HCT116 (cell line): Measurements from ENCODE around the gene SPAG8. TPM values are rescaled to one million over a fixed set of nuclear protein-coding genes. Genes with fewer than 3 reads are reported as not detected.

Experiments used
- ATAC-seq: fragments of 200-7000 bp; cut with Tn5 transposase; 2 replicates; pipeline ENCODE4 v1.9.1; 2020; ENCODE audit warnings: mild to moderate bottlenecking, moderate library complexity
- BruUV-seq: library from RNA; stranded (reverse); fragments of 400-500 nt; replicated peaks from 2 replicates; lab custom pipeline; 2021; lab: Mats Ljungman, UMichigan
- CTCF ChIA-PET: fragments of 300-600 bp; sonication (Branson Sonifier 250); formaldehyde crosslinking; loops from one replicate; lab custom pipeline; 2021; ENCODE audit warnings: antibody characterized with exemption; lab: Charles Lee
- POLR2A ChIA-PET: fragments of 300-600, 350-600 bp; sonication (Branson Sonifier 250); formaldehyde crosslinking; loops from one replicate; lab custom pipeline; 2021; ENCODE audit warnings: antibody characterized with exemption; lab: Charles Lee
- RAD21 ChIA-PET, 2 experiments: fragments of 300-600 bp; sonication (Branson Sonifier 250); formaldehyde crosslinking; loops; one replicate each; lab custom pipeline; 2023; ENCODE audit warnings: low total read pairs in 2 of 2; ENCODE audit not compliant: uncharacterized antibody in 2 of 2, unreplicated experiment in 2 of 2, low non-redundant PET in 1 of 2; lab: Charles Lee
- DNase-seq: peaks from one replicate; pipeline ENCODE4 v3.0.0-alpha.2; 2010; ENCODE audit warnings: low read depth, low spot score
- H2AFZ ChIP-seq: fragments of 200-600 bp; shearing (Covaris generic), sonication (generic); 2 replicates; pipeline ENCODE4 v1.6.1; 2017; ENCODE audit warnings: low read depth, mixed run types, mixed read lengths, antibody characterized with exemption, low read length; ENCODE audit not compliant: poor library complexity, severe bottlenecking
- H3K27ac ChIP-seq: 2 replicates; pipeline ENCODE4 v1.5.1; 2012; ENCODE audit warnings: low read depth, low read length
- H3K27me3 ChIP-seq: fragments of 200-600 bp; sonication (generic); 2 replicates; pipeline ENCODE4 v1.6.1; 2016; ENCODE audit warnings: mixed run types, low read length, mixed read lengths; ENCODE audit not compliant: insufficient read depth
- H3K36me3 ChIP-seq, 2 experiments: fragments of 200-500 bp in 1 of 2; fragments of 200-600 bp in 1 of 2; sonication (Bioruptor generic) in 1 of 2; sonication (generic) in 1 of 2; 2 replicates each; pipeline versions ENCODE4 v1.5.1 to v1.6.1; 2014 to 2016; ENCODE audit warnings: low read length in 2 of 2, inconsistent platforms in 1 of 2, mixed read lengths in 1 of 2, mixed run types in 1 of 2; ENCODE audit not compliant: insufficient read depth in 2 of 2, control insufficient read depth in 1 of 2
- H3K4me1 ChIP-seq, 2 experiments: fragments of 200-600 bp in 1 of 2; sonication (generic) in 1 of 2; 2 replicates each; pipeline versions ENCODE4 v1.5.1 to v1.6.1; 2012 to 2017; ENCODE audit warnings: low read length in 2 of 2, inconsistent platforms in 1 of 2, mild to moderate bottlenecking in 1 of 2, mixed read lengths in 1 of 2, mixed run types in 1 of 2, moderate library complexity in 1 of 2; ENCODE audit not compliant: insufficient read depth in 2 of 2, control insufficient read depth in 1 of 2
- H3K4me2 ChIP-seq: fragments of 200-600 bp; sonication (generic); 2 replicates; pipeline ENCODE4 v1.6.1; 2017; ENCODE audit warnings: mixed run types, low read length, mixed read lengths
- H3K4me3 ChIP-seq, 2 experiments: fragments of 200-600 bp in 1 of 2; sonication (generic) in 1 of 2; replicated peaks in 1 of 2; 2 replicates each; pipeline ENCODE4 v1.5.1; 2011 to 2016; ENCODE audit warnings: low read length in 2 of 2, control low read depth in 1 of 2, low read depth in 1 of 2, mild to moderate bottlenecking in 1 of 2, mixed read lengths in 1 of 2, mixed run types in 1 of 2
- H3K79me2 ChIP-seq: fragments of 200-600 bp; sonication (generic); 2 replicates; pipeline ENCODE4 v1.6.1; 2017; ENCODE audit warnings: mild to moderate bottlenecking, mixed run types, low read length, moderate library complexity, mixed read lengths; ENCODE audit not compliant: insufficient read depth
- H3K9ac ChIP-seq: fragments of 200-600 bp; sonication (generic); 2 replicates; pipeline ENCODE4 v1.6.1; 2016; ENCODE audit warnings: low read length, mixed read lengths
- H3K9me2 ChIP-seq: fragments of 200-600 bp; sonication (generic), shearing (Covaris generic); 2 replicates; pipeline ENCODE4 v1.6.1; 2017; ENCODE audit warnings: mixed run types, mild to moderate bottlenecking, moderate library complexity; ENCODE audit not compliant: insufficient read depth
- H3K9me3 ChIP-seq, 2 experiments: fragments of 200-500 bp in 1 of 2; fragments of 200-600 bp in 1 of 2; sonication (Bioruptor generic) in 1 of 2; sonication (generic) in 1 of 2; 2 replicates each; pipeline ENCODE4 v1.6.1; 2014 to 2017; ENCODE audit warnings: low read length in 2 of 2, mixed read lengths in 2 of 2, inconsistent platforms in 1 of 2, low read depth in 1 of 2, mild to moderate bottlenecking in 1 of 2, mixed run types in 1 of 2, moderate library complexity in 1 of 2; ENCODE audit not compliant: control insufficient read depth in 1 of 2, insufficient read depth in 1 of 2
- H4K20me1 ChIP-seq: fragments of 200-600 bp; sonication (generic), shearing (Covaris generic); 2 replicates; pipeline ENCODE4 v1.6.1; 2017; ENCODE audit warnings: mixed run types, mild to moderate bottlenecking, moderate library complexity; ENCODE audit not compliant: insufficient read depth
- CTCF ChIP-seq, 3 experiments: fragments of 200-600 bp in 1 of 3; sonication (generic) in 1 of 3; IDR thresholded peaks in 2 of 3; conservative IDR thresholded peaks in 1 of 3; 2 replicates each; pipeline ENCODE4 v1.5.1; 2012 to 2017; ENCODE audit warnings: low read depth in 2 of 3, low read length in 2 of 3, antibody characterized with exemption in 1 of 3, borderline replicate concordance in 1 of 3, control low read depth in 1 of 3, mild to moderate bottlenecking in 1 of 3, mixed read lengths in 1 of 3, mixed run types in 1 of 3, moderate library complexity in 1 of 3; ENCODE audit not compliant: insufficient read depth in 1 of 3
- EZH2phosphoT487 ChIP-seq: fragments of 200-600 bp; IDR thresholded peaks from 2 replicates; pipeline ENCODE4 v1.6.1; 2018; ENCODE audit warnings: antibody characterized with exemption, borderline replicate concordance
- FOSL1 ChIP-seq: IDR thresholded peaks from 2 replicates; pipeline ENCODE4 v1.6.1; 2012; ENCODE audit warnings: low read depth
- JUND ChIP-seq: IDR thresholded peaks from 2 replicates; pipeline ENCODE4 v1.6.1; 2012
- MAX ChIP-seq: IDR thresholded peaks from 2 replicates; pipeline ENCODE4 v1.6.1; 2012
- POLR2A ChIP-seq: IDR thresholded peaks from 2 replicates; pipeline ENCODE4 v1.7.0; 2011; ENCODE audit warnings: borderline replicate concordance; ENCODE audit not compliant: insufficient read depth, insufficient read length; ENCODE audit errors: extremely low read depth
- RAD21 ChIP-seq: IDR thresholded peaks from 2 replicates; pipeline ENCODE4 v1.6.1; 2012; ENCODE audit warnings: low read depth, mild to moderate bottlenecking
- SIN3A ChIP-seq: IDR thresholded peaks from 2 replicates; pipeline ENCODE4 v1.6.1; 2012; ENCODE audit warnings: low read depth
- SP1 ChIP-seq: IDR thresholded peaks from 2 replicates; pipeline ENCODE4 v1.6.1; 2012; ENCODE audit warnings: low read depth
- ZBTB33 ChIP-seq: IDR thresholded peaks from 2 replicates; pipeline ENCODE4 v1.6.1; 2011; ENCODE audit warnings: mild to moderate bottlenecking, low read length, moderate library complexity; ENCODE audit not compliant: insufficient replicate concordance; ENCODE audit errors: extremely low read depth
- ZNF274 ChIP-seq: fragments of 200-500 bp; sonication (Bioruptor generic); IDR thresholded peaks from 2 replicates; pipeline ENCODE4 v1.6.1; 2014; ENCODE audit warnings: mild to moderate bottlenecking, low read depth, low read length, inconsistent platforms
- intact Hi-C: fragments of 100-400 bp; cut with micrococcal nuclease; formaldehyde crosslinking; loops from 2 replicates; pipeline ENCODE4 v1.10.0; 2022
- total RNA-seq: library from RNA; stranded (reverse); gene quantifications from one replicate; pipeline ENCODE4 v1.2.1, GENCODE V29; 2021; ENCODE audit not compliant: unreplicated experiment

SPAG8 gene
- total RNA-seq, 1 experiment from 2014 or later, result 0.39 TPM

- ChIA-PET CTCF (interaction anchor here (1.9 kb wide), 1 partner anchor 10 kb away, joined by 8 read pairs; no protein-coding TSS in a partner anchor), RAD21 (no interaction called here), POLR2A (no interaction called here)
- H3K4me3 ChIP-seq, result no peak overlapping the region
- intact Hi-C loops, result no loop called here
- no TSS peak for BruUV-seq
- no peak overlapping the region for H3K27ac ChIP-seq
- no peaks in the 10 kb centered on the region for H3K36me3 ChIP-seq
- H3K4me2 ChIP-seq, result peak overlapping the region; percentile 21; the same call in 1 of the 2 replicates
- DNase-seq (peak; percentile 26), ATAC-seq (no peak)
- H3K79me2 ChIP-seq, result no peaks in the 10 kb centered on the region
- no peaks in the 10 kb centered on the region for H3K9me2 ChIP-seq
- no peak for TF ChIP-seq CTCF (IDR thresholded peaks at IDR 0.05 in 2 of 3, conservative IDR thresholded peaks at IDR 0.05 in 1 of 3; ENCODE audit: borderline replicate concordance in 1 of 3, insufficient read depth in 1 of 3, low read depth in 2 of 3, low read length in 2 of 3)
- TF ChIP-seq SP1, result no peak; the same call in 1 of the 2 replicates
- TF ChIP-seq FOSL1, result peak; percentile 29; the same call in 1 of the 2 replicates
- no peak for TF ChIP-seq SIN3A
- no peak for TF ChIP-seq ZNF274
- TF ChIP-seq MAX, result no peak
- no peak for TF ChIP-seq EZH2phosphoT487
- no peak for TF ChIP-seq ZBTB33
- TF ChIP-seq RAD21, result no peak
- TF ChIP-seq JUND, result peak; percentile 36; the same call in 1 of the 2 replicates
- TF ChIP-seq POLR2A, result no peak
- no peaks in the 10 kb centered on the region for H3K27me3 ChIP-seq
- H4K20me1 ChIP-seq, result no peaks in the 10 kb centered on the region
- H2AFZ ChIP-seq, result no peak overlapping the region
- no peaks in the 10 kb centered on the region for H3K9me3 ChIP-seq
- H3K4me1 ChIP-seq, result peaks cover 0 to 13% of the 10 kb centered on the region in 2 experiments; a peak in 2 of 4 replicates
- no peak overlapping the region for H3K9ac ChIP-seq
Observed at GRCh38 chr9:35844628-35845270, 32.7 kb upstream of the SPAG8 start.
